HL-60 (cell line): ENCODE results near the gene P2RX2.

Experiments used
- POLR2AphosphoS5 ChIP-seq: IDR thresholded peaks from 2 replicates; pipeline ENCODE4 v1.6.1; 2012; ENCODE audit warnings: low read depth
- REST ChIP-seq: IDR thresholded peaks from 2 replicates; pipeline ENCODE4 v1.6.1; 2012; ENCODE audit warnings: low read depth; ENCODE audit not compliant: insufficient replicate concordance

- TF ChIP-seq REST (no peak), POLR2AphosphoS5 (peak; percentile 74; the same call in 1 of the 2 replicates)
These were observed 39.8 kb upstream of the P2RX2 start for GRCh38 chr12:132578826-132579225.
